GM23338 (cell line): ENCODE measurements around the gene ABCA13. TPM values are rescaled to one million over a fixed set of nuclear protein-coding genes. Genes with fewer than 3 reads are reported as not detected.

Experiments
- ATAC-seq: fragments of 200-7000 bp; cut with Tn5 transposase; 3 replicates; pipeline ENCODE4 v1.9.1; 2020
- DNase-seq: peaks from one replicate; pipeline ENCODE4 v3.0.0-alpha.2; 2015; ENCODE audit warnings: low spot score
- H2AFZ ChIP-seq: fragments of 200-600 bp; sonication (generic); 2 replicates; pipeline ENCODE4 v1.8.0; 2016; ENCODE audit warnings: antibody characterized with exemption, mild to moderate bottlenecking, moderate library complexity
- H3F3A ChIP-seq: fragments of 200-600 bp; sonication (generic); replicated peaks from 2 replicates; pipeline ENCODE4 v1.8.0; 2017; ENCODE audit warnings: antibody characterized with exemption, mixed run types, low read depth
- H3K27ac ChIP-seq: fragments of 200-600 bp; sonication (generic); 2 replicates; pipeline ENCODE4 v1.6.1; 2016; ENCODE audit warnings: low read depth
- H3K27me3 ChIP-seq: fragments of 200-600 bp; sonication (generic); 2 replicates; pipeline ENCODE4 v1.8.0; 2016; ENCODE audit warnings: mild to moderate bottlenecking, mixed run types, moderate library complexity; ENCODE audit not compliant: insufficient read depth
- H3K36me3 ChIP-seq: fragments of 200-600 bp; sonication (generic); 2 replicates; pipeline ENCODE4 v1.8.0; 2016; ENCODE audit warnings: mild to moderate bottlenecking; ENCODE audit not compliant: insufficient read depth
- H3K4me1 ChIP-seq: fragments of 200-600 bp; sonication (generic); 2 replicates; pipeline ENCODE4 v1.8.0; 2016; ENCODE audit warnings: mild to moderate bottlenecking, moderate library complexity; ENCODE audit not compliant: insufficient read depth
- H3K4me2 ChIP-seq: fragments of 200-600 bp; sonication (generic); 2 replicates; pipeline ENCODE4 v1.7.1; 2017; ENCODE audit warnings: mixed run types
- H3K4me3 ChIP-seq: fragments of 200-600 bp; sonication (generic); 2 replicates; pipeline ENCODE4 v1.6.1; 2016; ENCODE audit warnings: mixed run types
- H3K79me2 ChIP-seq: fragments of 200-600 bp; sonication (generic); replicated peaks from 2 replicates; pipeline ENCODE4 v1.8.0; 2017; ENCODE audit warnings: mild to moderate bottlenecking; ENCODE audit not compliant: insufficient read depth
- H3K9me2 ChIP-seq: fragments of 200-600 bp; sonication (generic); 2 replicates; pipeline ENCODE4 v1.8.0; 2017; ENCODE audit not compliant: insufficient read depth
- H4K20me1 ChIP-seq: fragments of 200-600 bp; sonication (generic); replicated peaks from 2 replicates; pipeline ENCODE4 v1.8.0; 2017; ENCODE audit warnings: mild to moderate bottlenecking; ENCODE audit not compliant: insufficient read depth
- H3K27ac Mint-ChIP-seq: 2 replicates; pipeline ENCODE4 v1.8.0; 2020; ENCODE audit warnings: inconsistent platforms, mild to moderate bottlenecking, moderate library complexity, mixed read lengths
- H3K27me3 Mint-ChIP-seq: 3 replicates; pipeline ENCODE4 v1.8.0; 2022; ENCODE audit warnings: low read depth, mild to moderate bottlenecking, moderate library complexity, mixed read lengths, inconsistent platforms; ENCODE audit not compliant: insufficient read depth, poor library complexity
- H3K36me3 Mint-ChIP-seq: 3 replicates; pipeline ENCODE4 v1.8.0; 2021; ENCODE audit warnings: low read depth, mild to moderate bottlenecking, inconsistent platforms, moderate library complexity, mixed read lengths
- H3K4me1 Mint-ChIP-seq: 3 replicates; pipeline ENCODE4 v1.8.0; 2020; ENCODE audit warnings: mild to moderate bottlenecking, inconsistent platforms, mixed read lengths
- H3K4me3 Mint-ChIP-seq: 3 replicates; pipeline ENCODE4 v1.8.0; 2021; ENCODE audit warnings: moderate library complexity, mild to moderate bottlenecking, inconsistent platforms, mixed read lengths
- H3K9me3 Mint-ChIP-seq: 3 replicates; pipeline ENCODE4 v1.8.0; 2020; ENCODE audit warnings: moderate library complexity, mild to moderate bottlenecking, inconsistent platforms, mixed read lengths
- CREB1 ChIP-seq: fragments of 250-450 bp; sonication (Bioruptor Pico); IDR thresholded peaks from 2 replicates; pipeline ENCODE4 v1.5.0; 2020; ENCODE audit warnings: low read depth, mild to moderate bottlenecking, moderate library complexity
- CTCF ChIP-seq, 2 experiments: fragments of 200-600 bp in 1 of 2; sonication (generic) in 1 of 2; conservative IDR thresholded peaks; 2 replicates each; pipeline versions ENCODE4 v1.5.1 to v1.6.1; 2016 to 2017; ENCODE audit warnings: antibody characterized with exemption in 2 of 2, low read depth in 2 of 2, mild to moderate bottlenecking in 2 of 2, moderate library complexity in 1 of 2
- ETS1 ChIP-seq: IDR thresholded peaks from 2 replicates; pipeline ENCODE4 v1.6.1; 2016; ENCODE audit warnings: antibody characterized with exemption
- EZH2 ChIP-seq: fragments of 200-600 bp; sonication (generic); IDR thresholded peaks from one replicate; pipeline ENCODE4 v1.8.0; 2017; ENCODE audit warnings: antibody characterized with exemption, mild to moderate bottlenecking, low read depth; ENCODE audit not compliant: unreplicated experiment
- EZH2phosphoT487 ChIP-seq: fragments of 200-600 bp; sonication (generic); IDR thresholded peaks from one replicate; pipeline ENCODE4 v1.8.1; 2018; ENCODE audit warnings: antibody characterized with exemption; ENCODE audit not compliant: unreplicated experiment
- JUNB ChIP-seq: IDR thresholded peaks from one replicate; pipeline ENCODE4 v1.6.1; 2016; ENCODE audit warnings: antibody characterized with exemption; ENCODE audit not compliant: unreplicated experiment
- NANOG ChIP-seq: IDR thresholded peaks from 2 replicates; pipeline ENCODE4 v1.6.1; 2016; ENCODE audit warnings: antibody characterized with exemption, borderline replicate concordance
- POLR2AphosphoS5 ChIP-seq: IDR thresholded peaks from 2 replicates; pipeline ENCODE4 v1.6.1; 2016; ENCODE audit warnings: antibody characterized with exemption, low read depth
- REST ChIP-seq: IDR thresholded peaks from one replicate; pipeline ENCODE4 v1.6.1; 2018; ENCODE audit warnings: antibody characterized with exemption; ENCODE audit not compliant: unreplicated experiment
- STAT1 ChIP-seq: IDR thresholded peaks from one replicate; pipeline ENCODE4 v1.6.1; 2016; ENCODE audit warnings: antibody characterized with exemption; ENCODE audit not compliant: unreplicated experiment
- ZNF114 ChIP-seq: fragments of 250-450 bp; sonication (Bioruptor Pico); IDR thresholded peaks from 2 replicates; pipeline ENCODE4 v1.5.0; 2020; ENCODE audit warnings: mild to moderate bottlenecking, moderate library complexity
- ZNF331 ChIP-seq: fragments of 250-450 bp; sonication (Bioruptor Pico); IDR thresholded peaks from 2 replicates; pipeline ENCODE4 v1.5.0; 2020; ENCODE audit warnings: low read depth, mild to moderate bottlenecking, moderate library complexity
- polyA plus RNA-seq: library from polyadenylated mRNA; unstranded; fragments of >200 nt; fragmentation: Nextera tagmentation; extraction: Ambion mirVana; gene quantifications from 2 replicates; pipeline ENCODE4 v1.2.1, GENCODE V29; 2016
- total RNA-seq: library from RNA; depleted of rRNA; stranded (reverse); fragments of >200 nt; shearing (Covaris generic); gene quantifications from 2 replicates; pipeline ENCODE4 v1.2.3, GENCODE V29; 2014
- TF ChIP-seq, protein P1 (sequence below): fragments of 250-450 bp; sonication (Bioruptor Pico); IDR thresholded peaks from 2 replicates; pipeline ENCODE4 v1.5.0; 2020; ENCODE audit warnings: mild to moderate bottlenecking, moderate library complexity

ABCA13 gene
- total and polyA plus RNA-seq, 2 experiments from 2014 or later, result 0.21 TPM; not detected in 1

DNA sequence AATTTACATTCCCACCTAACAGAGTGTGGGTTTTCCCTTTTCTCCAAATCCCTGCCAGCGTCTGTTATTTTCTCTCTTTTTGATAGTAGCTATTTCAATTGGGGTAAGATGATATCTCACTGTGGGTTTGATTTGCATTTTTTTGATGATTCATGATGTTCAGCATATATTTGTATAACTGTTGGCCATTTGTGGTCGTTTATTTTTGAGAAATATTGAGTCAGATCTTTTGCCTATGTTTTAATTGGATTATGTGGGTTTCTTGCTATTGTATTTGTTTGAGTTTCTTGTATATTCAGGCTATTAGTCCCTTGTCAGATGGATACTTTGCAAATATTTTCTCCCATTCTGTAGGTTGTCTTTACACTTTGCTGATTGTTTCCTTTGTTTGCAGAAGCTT lies 193.8 kb downstream of the ABCA13 start:
- no peaks in the 10 kb centered on the region; the same call in 2 of the 3 replicates for H3K9me3 Mint-ChIP-seq
- Histone ChIP-seq H3K4me2 (no peak overlapping the region), H3K79me2 (no peaks in the 10 kb centered on the region), H4K20me1 (no peaks in the 10 kb centered on the region), H3K27me3 (no peaks in the 10 kb centered on the region), H3K36me3 (no peaks in the 10 kb centered on the region), H3K9me2 (peaks cover 8% of the 10 kb centered on the region; the same call in 1 of the 2 replicates), H3K4me3 (no peak overlapping the region), H3K27ac (no peak overlapping the region), H3F3A (no peaks in the 10 kb centered on the region), H2AFZ (no peak overlapping the region), H3K4me1 (no peaks in the 10 kb centered on the region)
- DNase-seq (no peak), ATAC-seq (no peak)
- H3K27ac Mint-ChIP-seq, result no peak overlapping the region
- H3K4me3 Mint-ChIP-seq, result no peak overlapping the region
- H3K4me1 Mint-ChIP-seq, result no peaks in the 10 kb centered on the region
- no peaks in the 10 kb centered on the region; the same call in 2 of the 3 replicates for H3K36me3 Mint-ChIP-seq
- no peak for TF ChIP-seq CREB1 (CRISPR knock-in tag)
- no peak for TF ChIP-seq STAT1
- no peak for TF ChIP-seq CTCF (conservative IDR thresholded peaks at IDR 0.05; ENCODE audit: low read depth in 2 of 2)
- no peak for TF ChIP-seq EZH2phosphoT487
- TF ChIP-seq, protein P1, sequence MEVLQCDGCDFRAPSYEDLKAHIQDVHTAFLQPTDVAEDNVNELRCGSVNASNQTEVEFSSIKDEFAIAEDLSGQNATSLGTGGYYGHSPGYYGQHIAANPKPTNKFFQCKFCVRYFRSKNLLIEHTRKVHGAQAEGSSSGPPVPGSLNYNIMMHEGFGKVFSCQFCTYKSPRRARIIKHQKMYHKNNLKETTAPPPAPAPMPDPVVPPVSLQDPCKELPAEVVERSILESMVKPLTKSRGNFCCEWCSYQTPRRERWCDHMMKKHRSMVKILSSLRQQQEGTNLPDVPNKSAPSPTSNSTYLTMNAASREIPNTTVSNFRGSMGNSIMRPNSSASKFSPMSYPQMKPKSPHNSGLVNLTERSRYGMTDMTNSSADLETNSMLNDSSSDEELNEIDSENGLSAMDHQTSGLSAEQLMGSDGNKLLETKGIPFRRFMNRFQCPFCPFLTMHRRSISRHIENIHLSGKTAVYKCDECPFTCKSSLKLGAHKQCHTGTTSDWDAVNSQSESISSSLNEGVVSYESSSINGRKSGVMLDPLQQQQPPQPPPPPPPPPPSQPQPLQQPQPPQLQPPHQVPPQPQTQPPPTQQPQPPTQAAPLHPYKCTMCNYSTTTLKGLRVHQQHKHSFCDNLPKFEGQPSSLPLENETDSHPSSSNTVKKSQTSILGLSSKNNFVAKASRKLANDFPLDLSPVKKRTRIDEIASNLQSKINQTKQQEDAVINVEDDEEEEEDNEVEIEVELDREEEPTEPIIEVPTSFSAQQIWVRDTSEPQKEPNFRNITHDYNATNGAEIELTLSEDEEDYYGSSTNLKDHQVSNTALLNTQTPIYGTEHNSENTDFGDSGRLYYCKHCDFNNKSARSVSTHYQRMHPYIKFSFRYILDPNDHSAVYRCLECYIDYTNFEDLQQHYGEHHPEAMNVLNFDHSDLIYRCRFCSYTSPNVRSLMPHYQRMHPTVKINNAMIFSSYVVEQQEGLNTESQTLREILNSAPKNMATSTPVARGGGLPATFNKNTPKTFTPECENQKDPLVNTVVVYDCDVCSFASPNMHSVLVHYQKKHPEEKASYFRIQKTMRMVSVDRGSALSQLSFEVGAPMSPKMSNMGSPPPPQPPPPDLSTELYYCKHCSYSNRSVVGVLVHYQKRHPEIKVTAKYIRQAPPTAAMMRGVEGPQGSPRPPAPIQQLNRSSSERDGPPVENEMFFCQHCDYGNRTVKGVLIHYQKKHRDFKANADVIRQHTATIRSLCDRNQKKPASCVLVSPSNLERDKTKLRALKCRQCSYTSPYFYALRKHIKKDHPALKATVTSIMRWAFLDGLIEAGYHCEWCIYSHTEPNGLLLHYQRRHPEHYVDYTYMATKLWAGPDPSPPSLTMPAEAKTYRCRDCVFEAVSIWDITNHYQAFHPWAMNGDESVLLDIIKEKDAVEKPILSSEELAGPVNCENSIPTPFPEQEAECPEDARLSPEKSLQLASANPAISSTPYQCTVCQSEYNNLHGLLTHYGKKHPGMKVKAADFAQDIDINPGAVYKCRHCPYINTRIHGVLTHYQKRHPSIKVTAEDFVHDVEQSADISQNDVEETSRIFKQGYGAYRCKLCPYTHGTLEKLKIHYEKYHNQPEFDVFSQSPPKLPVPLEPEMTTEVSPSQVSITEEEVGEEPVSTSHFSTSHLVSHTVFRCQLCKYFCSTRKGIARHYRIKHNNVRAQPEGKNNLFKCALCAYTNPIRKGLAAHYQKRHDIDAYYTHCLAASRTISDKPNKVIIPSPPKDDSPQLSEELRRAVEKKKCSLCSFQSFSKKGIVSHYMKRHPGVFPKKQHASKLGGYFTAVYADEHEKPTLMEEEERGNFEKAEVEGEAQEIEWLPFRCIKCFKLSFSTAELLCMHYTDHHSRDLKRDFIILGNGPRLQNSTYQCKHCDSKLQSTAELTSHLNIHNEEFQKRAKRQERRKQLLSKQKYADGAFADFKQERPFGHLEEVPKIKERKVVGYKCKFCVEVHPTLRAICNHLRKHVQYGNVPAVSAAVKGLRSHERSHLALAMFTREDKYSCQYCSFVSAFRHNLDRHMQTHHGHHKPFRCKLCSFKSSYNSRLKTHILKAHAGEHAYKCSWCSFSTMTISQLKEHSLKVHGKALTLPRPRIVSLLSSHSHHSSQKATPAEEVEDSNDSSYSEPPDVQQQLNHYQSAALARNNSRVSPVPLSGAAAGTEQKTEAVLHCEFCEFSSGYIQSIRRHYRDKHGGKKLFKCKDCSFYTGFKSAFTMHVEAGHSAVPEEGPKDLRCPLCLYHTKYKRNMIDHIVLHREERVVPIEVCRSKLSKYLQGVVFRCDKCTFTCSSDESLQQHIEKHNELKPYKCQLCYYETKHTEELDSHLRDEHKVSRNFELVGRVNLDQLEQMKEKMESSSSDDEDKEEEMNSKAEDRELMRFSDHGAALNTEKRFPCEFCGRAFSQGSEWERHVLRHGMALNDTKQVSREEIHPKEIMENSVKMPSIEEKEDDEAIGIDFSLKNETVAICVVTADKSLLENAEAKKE (CRISPR knock-in tag), result no peak
- no peak for TF ChIP-seq REST
- TF ChIP-seq EZH2, result no peak
- no peak for TF ChIP-seq POLR2AphosphoS5
- TF ChIP-seq ZNF114 (CRISPR knock-in tag), result no peak
- no peak for TF ChIP-seq JUNB
- no peak for TF ChIP-seq ZNF331 (CRISPR knock-in tag)
- no peak for TF ChIP-seq ETS1
- no peak for TF ChIP-seq NANOG
- no peaks in the 10 kb centered on the region for H3K27me3 Mint-ChIP-seq
